WERI-Rb-1 (cell line): ENCODE data around the gene AKR1C4.
"Not testable (repeated sequence)": the region's sequence is repeated elsewhere in the genome, so short reads cannot be mapped to it uniquely, and the experiment has no call there.

ENCODE experiments used
- DNase-seq: peaks from one replicate; pipeline ENCODE4 v3.0.0-alpha.2; 2020
- H3K27ac ChIP-seq: fragments of 250-450 bp; sonication (Bioruptor Pico); 2 replicates; pipeline ENCODE4 v1.5.1; 2020; ENCODE audit warnings: mild to moderate bottlenecking, moderate library complexity
- H3K27me3 ChIP-seq: fragments of 250-450 bp; sonication (Bioruptor Pico); 2 replicates; pipeline ENCODE4 v1.5.1; 2021; ENCODE audit warnings: mild to moderate bottlenecking, low read depth, moderate library complexity; ENCODE audit not compliant: insufficient read depth, severe bottlenecking
- H3K36me3 ChIP-seq: fragments of 250-450 bp; sonication (Bioruptor Pico); 2 replicates; pipeline ENCODE4 v1.5.1; 2020; ENCODE audit warnings: mild to moderate bottlenecking, moderate library complexity
- H3K4me3 ChIP-seq: 2 replicates; pipeline ENCODE4 v1.5.1; 2011; ENCODE audit warnings: low read depth, mild to moderate bottlenecking, control low read depth, low read length
- H3K9me3 ChIP-seq: fragments of 250-450 bp; sonication (Bioruptor Pico); 2 replicates; pipeline ENCODE4 v1.5.1; 2021; ENCODE audit warnings: mild to moderate bottlenecking, moderate library complexity; ENCODE audit not compliant: severe bottlenecking
- CTCF ChIP-seq: IDR thresholded peaks from 2 replicates; pipeline ENCODE4 v1.5.1; 2011; ENCODE audit warnings: low read depth, mild to moderate bottlenecking, control low read depth, inconsistent platforms, low read length

AKR1C4 gene

DNA sequence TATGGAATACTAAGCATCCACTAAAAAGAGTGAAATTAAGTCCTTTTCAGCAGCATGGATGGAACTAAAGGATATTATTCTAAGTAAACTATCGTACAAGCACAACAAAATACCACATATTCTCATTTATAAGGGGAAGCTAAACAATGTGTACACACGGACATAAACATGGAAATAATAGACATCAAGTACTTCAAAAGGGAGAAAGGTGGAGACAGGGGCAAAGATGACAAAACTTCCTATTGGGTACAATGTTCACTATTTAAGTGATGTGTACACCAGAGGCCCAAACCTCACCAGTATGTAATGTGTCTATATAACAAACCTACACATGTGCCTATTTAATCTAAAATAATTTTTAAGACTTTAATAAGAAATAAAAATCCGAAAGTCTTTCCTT lies 2.2 kb upstream of the AKR1C4 start:
- no peak overlapping the region for H3K27ac ChIP-seq
- H3K27me3 ChIP-seq, result no peaks in the 10 kb centered on the region
- no peak for TF ChIP-seq CTCF
- H3K36me3 ChIP-seq, result no peaks in the 10 kb centered on the region
- H3K9me3 ChIP-seq, result no peaks in the 10 kb centered on the region
- H3K4me3 ChIP-seq, result no peak overlapping the region
- DNase-seq, result no peak

- no peaks in the 10 kb centered on the region for H3K36me3 ChIP-seq
- no peak for DNase-seq
- no peaks in the 10 kb centered on the region for H3K9me3 ChIP-seq
- no peaks in the 10 kb centered on the region for H3K27me3 ChIP-seq
- no peak overlapping the region for H3K4me3 ChIP-seq
- TF ChIP-seq CTCF, result no peak
- no peak overlapping the region for H3K27ac ChIP-seq
Observed at GRCh38 chr10:5195727-5196374, 786 bp upstream of the AKR1C4 start.

GRCh38 chr10:5198386-5198785 lies 1.7 kb downstream of the AKR1C4 start:
- Histone ChIP-seq H3K9me3 (no peaks in the 10 kb centered on the region), H3K4me3 (no peak overlapping the region), H3K36me3 (no peaks in the 10 kb centered on the region), H3K27ac (no peak overlapping the region), H3K27me3 (no peaks in the 10 kb centered on the region)
- TF ChIP-seq CTCF, result no peak
- DNase-seq, result no peak

GRCh38 chr10:5199398-5199797 lies 2.8 kb downstream of the AKR1C4 start:
- DNase-seq, result no peak
- 0 out of 2 replicates have a peak, but pooled peaks have one; percentile 7 for TF ChIP-seq CTCF
- Histone ChIP-seq H3K9me3 (no peaks in the 10 kb centered on the region), H3K36me3 (no peaks in the 10 kb centered on the region), H3K27me3 (no peaks in the 10 kb centered on the region), H3K4me3 (no peak overlapping the region), H3K27ac (no peak overlapping the region)

DNA sequence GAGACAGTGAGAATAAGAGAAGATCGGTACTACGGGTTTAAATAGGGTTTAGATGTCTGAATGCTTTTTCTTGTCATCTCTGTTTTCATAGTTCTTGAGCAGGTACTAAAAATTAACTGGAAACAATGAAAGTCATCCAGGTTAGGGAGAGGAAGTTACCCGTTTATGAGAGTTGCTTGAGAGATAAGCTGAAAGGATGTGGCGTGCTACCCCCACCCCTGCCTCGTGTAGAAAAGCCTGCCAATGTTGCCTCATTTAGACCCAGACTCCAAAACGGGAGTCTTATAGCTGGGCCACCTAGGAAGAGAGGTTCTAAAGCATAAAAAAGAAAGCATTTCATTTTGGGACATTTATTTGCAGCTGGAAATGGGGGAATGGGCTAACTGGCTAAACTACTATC lies 10.2 kb downstream of the AKR1C4 start:
- no peak for TF ChIP-seq CTCF
- Histone ChIP-seq H3K27ac (no peak overlapping the region), H3K4me3 (no peak overlapping the region), H3K27me3 (no peaks in the 10 kb centered on the region), H3K36me3 (no peaks in the 10 kb centered on the region), H3K9me3 (no peaks in the 10 kb centered on the region)
- no peak for DNase-seq

GRCh38 chr10:5209776-5210175 lies 13.1 kb downstream of the AKR1C4 start:
- not testable (repeated sequence) for H3K27me3 ChIP-seq, H3K4me3 ChIP-seq, DNase-seq, H3K27ac ChIP-seq, H3K36me3 ChIP-seq, H3K9me3 ChIP-seq
